ENCODE results near the gene PCDHGA8.
"Not testable (repeated sequence)": the region's sequence is repeated elsewhere in the genome, so short reads cannot be mapped to it uniquely, and the experiment has no call there.

PCDHGA8 gene

DNA sequence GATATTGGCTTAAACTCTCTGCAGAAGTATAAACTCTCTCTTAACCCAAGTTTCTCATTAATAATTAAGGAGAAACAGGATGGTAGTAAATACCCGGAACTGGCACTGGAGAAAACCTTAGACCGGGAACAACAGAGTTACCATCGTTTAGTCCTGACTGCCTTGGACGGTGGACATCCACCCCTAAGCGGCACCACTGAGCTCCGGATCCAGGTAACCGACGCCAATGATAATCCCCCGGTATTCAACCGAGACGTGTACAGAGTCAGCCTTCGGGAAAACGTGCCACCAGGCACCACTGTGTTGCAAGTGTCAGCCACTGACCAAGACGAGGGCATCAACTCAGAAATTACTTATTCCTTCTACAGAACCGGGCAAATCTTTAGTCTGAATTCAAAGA lies 6.2 kb downstream of the PCDHGA8 start:
- no peak overlapping the region for H3K4me3 ChIP-seq (ENCODE audit: low read length)
- TF ChIP-seq, protein P1, sequence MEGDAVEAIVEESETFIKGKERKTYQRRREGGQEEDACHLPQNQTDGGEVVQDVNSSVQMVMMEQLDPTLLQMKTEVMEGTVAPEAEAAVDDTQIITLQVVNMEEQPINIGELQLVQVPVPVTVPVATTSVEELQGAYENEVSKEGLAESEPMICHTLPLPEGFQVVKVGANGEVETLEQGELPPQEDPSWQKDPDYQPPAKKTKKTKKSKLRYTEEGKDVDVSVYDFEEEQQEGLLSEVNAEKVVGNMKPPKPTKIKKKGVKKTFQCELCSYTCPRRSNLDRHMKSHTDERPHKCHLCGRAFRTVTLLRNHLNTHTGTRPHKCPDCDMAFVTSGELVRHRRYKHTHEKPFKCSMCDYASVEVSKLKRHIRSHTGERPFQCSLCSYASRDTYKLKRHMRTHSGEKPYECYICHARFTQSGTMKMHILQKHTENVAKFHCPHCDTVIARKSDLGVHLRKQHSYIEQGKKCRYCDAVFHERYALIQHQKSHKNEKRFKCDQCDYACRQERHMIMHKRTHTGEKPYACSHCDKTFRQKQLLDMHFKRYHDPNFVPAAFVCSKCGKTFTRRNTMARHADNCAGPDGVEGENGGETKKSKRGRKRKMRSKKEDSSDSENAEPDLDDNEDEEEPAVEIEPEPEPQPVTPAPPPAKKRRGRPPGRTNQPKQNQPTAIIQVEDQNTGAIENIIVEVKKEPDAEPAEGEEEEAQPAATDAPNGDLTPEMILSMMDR (conservative IDR thresholded peaks at IDR 0.05; ENCODE audit: low read depth, low read length), result no peak
- DNase-seq (ENCODE audit: low read depth), result no peak

DNA sequence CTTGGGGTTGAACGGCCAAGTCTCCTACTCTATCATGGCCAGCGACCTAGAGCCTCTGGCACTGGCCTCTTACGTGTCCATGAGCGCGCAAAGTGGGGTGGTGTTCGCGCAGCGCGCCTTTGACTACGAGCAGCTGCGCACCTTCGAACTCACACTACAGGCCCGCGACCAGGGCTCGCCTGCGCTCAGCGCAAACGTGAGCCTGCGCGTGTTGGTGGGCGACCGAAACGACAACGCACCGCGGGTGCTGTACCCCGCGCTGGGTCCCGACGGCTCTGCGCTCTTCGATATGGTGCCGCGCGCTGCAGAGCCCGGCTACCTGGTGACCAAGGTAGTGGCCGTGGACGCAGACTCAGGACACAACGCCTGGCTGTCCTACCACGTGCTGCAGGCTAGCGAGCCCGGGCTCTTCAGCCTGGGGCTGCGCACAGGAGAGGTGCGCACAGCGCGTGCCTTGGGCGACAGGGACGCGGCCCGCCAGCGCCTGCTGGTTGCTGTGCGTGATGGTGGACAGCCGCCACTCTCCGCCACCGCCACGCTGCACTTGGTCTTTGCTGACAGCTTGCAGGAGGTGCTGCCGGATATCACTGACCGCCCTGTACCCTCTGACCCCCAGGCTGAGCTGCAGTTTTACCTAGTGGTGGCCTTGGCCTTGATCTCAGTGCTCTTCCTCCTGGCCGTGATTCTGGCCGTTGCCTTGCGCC lies 7.3 kb downstream of the PCDHGA8 start:
- no peak for DNase-seq (ENCODE audit: low read depth)
- H3K4me3 ChIP-seq (ENCODE audit: low read length), result no peak overlapping the region
- TF ChIP-seq, protein P1 (conservative IDR thresholded peaks at IDR 0.05; ENCODE audit: low read depth, low read length), result no peak

DNA sequence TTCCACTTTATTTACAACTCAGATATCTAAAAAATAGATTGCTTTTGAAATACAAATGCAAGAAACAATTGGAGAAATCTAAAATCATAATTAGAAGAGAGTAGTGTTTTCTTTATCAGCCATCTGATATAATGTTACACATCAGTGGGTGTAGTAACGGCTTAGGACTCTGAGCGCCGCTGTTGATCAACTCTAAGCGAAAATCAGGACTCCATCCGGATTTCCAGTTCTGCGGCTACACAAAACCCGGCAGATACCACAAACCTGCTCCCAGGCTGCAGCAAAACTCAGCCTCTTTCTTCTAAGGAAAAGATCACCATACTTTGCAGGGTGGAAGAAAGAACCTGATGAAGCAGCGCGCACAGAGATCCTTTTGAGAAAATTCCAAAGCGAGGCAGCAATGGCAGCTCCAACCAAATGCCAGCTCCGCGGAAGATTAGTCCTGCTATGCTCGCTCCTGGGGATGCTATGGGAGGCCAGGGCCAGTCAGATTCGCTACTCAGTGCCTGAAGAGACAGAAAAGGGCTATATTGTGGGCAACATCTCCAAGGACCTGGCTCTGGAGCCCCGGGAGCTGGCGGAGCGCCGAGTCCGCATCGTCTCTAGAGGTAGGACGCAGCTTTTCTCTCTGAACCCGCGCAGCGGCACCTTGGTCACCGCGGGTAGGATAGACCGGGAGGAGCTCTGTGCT lies 10.3 kb downstream of the PCDHGA8 start, which contains the start of gene PCDHGA9:
Gene PCDHGA9 (plus strand): TSS at position 226 of the 691 bp plus-strand sequence. CDS start 175 bp downstream, at position 401.
- peak within 1 kb of the TSS; percentile 29 for H3K4me3 ChIP-seq (ENCODE audit: low read length)
- TF ChIP-seq, protein P1 (conservative IDR thresholded peaks at IDR 0.05; ENCODE audit: low read depth, low read length), result peak; percentile 55
- DNase-seq (ENCODE audit: low read depth), result no peak

DNA sequence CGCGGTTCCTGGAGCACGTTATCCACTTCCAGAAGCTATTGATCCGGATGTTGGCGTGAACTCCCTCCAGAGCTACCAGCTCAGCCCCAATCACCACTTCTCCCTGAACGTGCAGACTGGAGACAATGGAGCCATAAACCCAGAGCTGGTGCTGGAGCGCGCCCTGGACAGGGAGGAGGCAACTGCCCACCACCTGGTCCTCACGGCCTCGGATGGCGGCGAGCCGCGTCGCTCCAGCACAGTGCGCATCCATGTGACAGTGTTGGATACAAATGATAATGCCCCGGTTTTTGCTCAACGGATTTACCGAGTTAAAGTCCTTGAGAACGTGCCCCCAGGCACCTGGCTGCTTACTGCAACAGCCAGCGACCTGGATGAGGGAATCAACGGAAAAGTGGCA lies 11.0 kb downstream of the PCDHGA8 start:
- no peak overlapping the region for H3K4me3 ChIP-seq (ENCODE audit: low read length)
- TF ChIP-seq, protein P1 (conservative IDR thresholded peaks at IDR 0.05; ENCODE audit: low read depth, low read length), result no peak
- no peak for DNase-seq (ENCODE audit: low read depth)

DNA sequence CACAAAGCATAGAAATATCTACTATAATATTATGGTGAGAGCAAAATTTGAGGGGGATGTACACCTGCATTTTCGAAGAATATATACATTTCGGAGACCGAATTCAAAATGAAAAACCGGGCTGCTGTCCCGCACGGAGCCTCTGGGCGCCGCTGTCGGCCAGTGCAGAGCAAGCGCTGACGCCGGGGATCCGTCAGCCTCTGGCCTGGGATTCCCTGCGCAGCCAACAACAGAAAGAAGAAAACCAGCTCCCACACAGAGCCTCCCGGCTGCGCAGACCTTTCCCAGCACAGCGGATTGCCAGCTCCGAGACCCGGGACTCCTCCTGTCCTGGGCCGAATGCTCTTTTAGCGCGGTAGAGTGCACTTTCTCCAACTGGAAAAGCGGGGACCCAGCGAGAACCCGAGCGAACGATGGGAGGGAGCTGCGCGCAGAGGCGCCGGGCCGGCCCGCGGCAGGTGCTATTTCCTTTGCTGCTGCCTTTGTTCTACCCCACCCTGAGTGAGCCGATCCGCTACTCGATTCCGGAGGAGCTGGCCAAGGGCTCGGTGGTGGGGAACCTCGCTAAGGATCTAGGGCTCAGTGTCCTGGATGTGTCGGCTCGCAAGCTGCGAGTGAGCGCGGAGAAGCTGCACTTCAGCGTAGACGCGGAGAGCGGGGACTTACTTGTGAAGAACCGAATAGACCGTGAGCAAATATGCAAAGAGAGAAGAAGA lies 15.5 kb downstream of the PCDHGA8 start, which contains the start of gene PCDHGB6:
Gene PCDHGB6 (plus strand): TSS at position 232 of the 716 bp plus-strand sequence. CDS start 182 bp downstream, at position 414.
- TF ChIP-seq, protein P1 (conservative IDR thresholded peaks at IDR 0.05; ENCODE audit: low read depth, low read length), result peak; percentile 71
- DNase-seq (ENCODE audit: low read depth), result not testable (repeated sequence)
- H3K4me3 ChIP-seq (ENCODE audit: low read length), result peak within 1 kb of the TSS; percentile 42

- no peak for DNase-seq (ENCODE audit: low read depth)
- TF ChIP-seq, protein P1 (conservative IDR thresholded peaks at IDR 0.05; ENCODE audit: low read depth, low read length), result no peak
- H3K4me3 ChIP-seq (ENCODE audit: low read length), result no peak overlapping the region
Measured at GRCh38 chr5:141409598-141410306, 17.3 kb downstream of the PCDHGA8 start.
